CD4-positive, alpha-beta T cell (primary cell): ENCODE measurements around the gene NOS1. TPM values are rescaled to one million over a fixed set of nuclear protein-coding genes. Genes with fewer than 3 reads are reported as not detected.

ENCODE experiments used
- ATAC-seq: fragments of 200-7000 bp; cut with Tn5 transposase; one replicate; pipeline ENCODE4 v1.10.0; 2022; ENCODE audit warnings: mild to moderate bottlenecking; ENCODE audit not compliant: poor library complexity
- CTCF ChIA-PET: fragments of 350-600 bp; sonication (Branson Sonifier 250); formaldehyde crosslinking; loops from one replicate; lab custom pipeline; 2021; ENCODE audit warnings: antibody characterized with exemption, inconsistent platforms; lab: Charles Lee
- POLR2A ChIA-PET: fragments of 350-600 bp; sonication (Branson Sonifier 250); formaldehyde crosslinking; loops from one replicate; lab custom pipeline; 2021; ENCODE audit warnings: antibody characterized with exemption, inconsistent platforms; lab: Charles Lee
- DNase-seq, 14 experiments: peaks; one replicate each; pipeline ENCODE4 v3.0.0-alpha.2; 2013 to 2020; ENCODE audit warnings: mixed read lengths in 2 of 14
- H3K27ac ChIP-seq, 2 donors: one replicate each; pipeline versions ENCODE4 v1.5.1 to v1.7.0; 2013; ENCODE audit warnings: low read length in 2 of 2, low read depth in 1 of 2, mild to moderate bottlenecking in 1 of 2
- H3K27me3 ChIP-seq, 2 experiments: 1 replicate in 1 of 2; 2 replicates in 1 of 2; pipeline versions ENCODE4 v1.6.1 to v1.7.0; 2013; ENCODE audit warnings: low read length in 2 of 2, control low read depth in 1 of 2, mild to moderate bottlenecking in 1 of 2, moderate library complexity in 1 of 2; ENCODE audit not compliant: insufficient read depth in 2 of 2, control insufficient read depth in 1 of 2
- H3K36me3 ChIP-seq: one replicate; pipeline ENCODE4 v1.6.1; 2013; ENCODE audit warnings: low read length, control low read depth; ENCODE audit not compliant: insufficient read depth
- H3K4me1 ChIP-seq: one replicate; pipeline ENCODE4 v1.6.1; 2013; ENCODE audit warnings: low read length, control low read depth; ENCODE audit not compliant: insufficient read depth
- H3K4me3 ChIP-seq: one replicate; pipeline ENCODE4 v1.5.1; 2013; ENCODE audit warnings: mild to moderate bottlenecking, low read length, moderate library complexity
- H3K9me3 ChIP-seq, 2 experiments: 1 replicate in 1 of 2; 2 replicates in 1 of 2; pipeline versions ENCODE4 v1.6.1 to v1.7.0; 2013; ENCODE audit warnings: low read length in 2 of 2, mild to moderate bottlenecking in 2 of 2, control low read depth in 1 of 2, moderate library complexity in 1 of 2; ENCODE audit not compliant: control insufficient read depth in 1 of 2, insufficient read depth in 1 of 2
- H3K27ac Mint-ChIP-seq: one replicate; pipeline ENCODE4 v1.8.0; 2020; ENCODE audit warnings: mixed read lengths
- H3K27me3 Mint-ChIP-seq: one replicate; pipeline ENCODE4 v1.8.0; 2021; ENCODE audit warnings: mixed read lengths
- H3K36me3 Mint-ChIP-seq: one replicate; pipeline ENCODE4 v1.8.0; 2021; ENCODE audit warnings: low read depth, mixed read lengths
- H3K4me1 Mint-ChIP-seq: one replicate; pipeline ENCODE4 v1.8.0; 2021; ENCODE audit warnings: low read depth, mixed read lengths
- H3K4me3 Mint-ChIP-seq: one replicate; pipeline ENCODE4 v1.8.0; 2020; ENCODE audit warnings: mild to moderate bottlenecking, mixed read lengths
- H3K9me3 Mint-ChIP-seq: one replicate; pipeline ENCODE4 v1.8.0; 2020; ENCODE audit warnings: mixed read lengths
- CTCF ChIP-seq: fragments of 200-600 bp; IDR thresholded peaks from one replicate; pipeline ENCODE4 v1.8.0; 2022; ENCODE audit warnings: antibody characterized with exemption, mild to moderate bottlenecking
- intact Hi-C, 2 experiments: fragments of 100-400 bp; cut with DNase I in 1 of 2; cut with micrococcal nuclease in 1 of 2; formaldehyde crosslinking; loops; one replicate each; pipeline versions ENCODE4 v1.15.1 to v1.9.0; 2023 to 2025; cut with DNase I, micrococcal nuclease
- total RNA-seq, 174 experiments: library from RNA in 2 of 174; stranded (reverse) in 2 of 174; gene quantifications; one replicate each; pipeline ENCODE4 v1.2.3 and lab custom pipeline; 2021 to 2026

The NOS1 gene
- total RNA-seq, 2 experiments from 2014 or later, result not detected

DNA sequence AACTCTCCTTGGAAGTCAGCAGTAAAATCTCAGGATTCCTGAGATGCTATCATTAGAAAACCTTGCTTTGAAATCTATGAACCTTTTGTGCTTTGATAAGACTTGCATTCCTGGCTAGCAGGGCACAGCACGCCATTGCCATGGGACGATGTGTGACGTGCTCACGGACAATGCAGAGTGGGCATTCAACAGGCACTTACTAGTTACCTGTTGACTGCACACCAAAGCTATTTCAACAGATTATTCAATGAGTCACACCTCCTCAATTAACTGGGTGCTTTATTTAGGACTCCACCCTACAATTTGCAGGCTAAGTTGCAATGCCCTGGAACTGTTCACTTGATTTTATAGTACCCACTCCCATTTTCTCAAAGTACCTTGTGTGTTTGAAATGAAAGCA, 11.3 kb downstream of the NOS1 start:
- no peaks in the 10 kb centered on the region for H3K27me3 Mint-ChIP-seq
- H3K4me3 Mint-ChIP-seq, result no peak overlapping the region
- no peaks in the 10 kb centered on the region for H3K36me3 Mint-ChIP-seq
- intact Hi-C loops, result no loop called here
- Histone ChIP-seq H3K4me3 (no peak overlapping the region), H3K36me3 (no peaks in the 10 kb centered on the region), H3K27me3 (no peaks in the 10 kb centered on the region), H3K27ac (no peak overlapping the region), H3K9me3 (peaks cover 0 to 5% of the 10 kb centered on the region in 2 experiments), H3K4me1 (no peaks in the 10 kb centered on the region)
- POLR2A ChIA-PET, result no interaction called here
- no peak for TF ChIP-seq CTCF
- CTCF ChIA-PET, result no interaction called here
- DNase-seq (no peak), ATAC-seq (no peak)
- no peaks in the 10 kb centered on the region for H3K4me1 Mint-ChIP-seq
- H3K27ac Mint-ChIP-seq, result no peak overlapping the region
- no peaks in the 10 kb centered on the region for H3K9me3 Mint-ChIP-seq

DNA sequence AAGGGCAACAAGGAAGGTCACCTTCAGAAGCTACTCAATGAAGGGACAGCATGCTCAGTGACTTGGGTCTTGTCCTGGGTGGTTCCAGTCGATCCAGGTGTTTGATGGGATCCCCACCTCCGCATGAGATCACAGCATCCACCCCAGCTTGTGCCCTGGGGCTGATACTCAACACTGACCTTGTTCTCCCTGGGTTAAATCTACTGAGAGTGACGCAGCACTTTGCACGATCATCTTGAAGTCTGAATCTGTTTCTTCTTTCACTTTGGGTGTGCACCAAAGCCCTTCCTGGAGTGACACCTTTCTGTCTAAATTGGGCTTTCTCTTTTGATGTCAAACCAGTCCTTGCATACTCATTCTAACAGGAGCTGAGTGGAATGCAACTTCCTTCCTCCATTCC, 13.8 kb downstream of the NOS1 start:
- Histone ChIP-seq H3K4me1 (no peaks in the 10 kb centered on the region), H3K4me3 (no peak overlapping the region), H3K27me3 (no peaks in the 10 kb centered on the region), H3K36me3 (no peaks in the 10 kb centered on the region), H3K27ac (no peak overlapping the region), H3K9me3 (peaks cover 0 to 5% of the 10 kb centered on the region in 2 experiments)
- H3K9me3 Mint-ChIP-seq, result peaks cover 3% of the 10 kb centered on the region
- peaks cover 3% of the 10 kb centered on the region for H3K27me3 Mint-ChIP-seq
- ChIA-PET POLR2A (no interaction called here), CTCF (no interaction called here)
- no peaks in the 10 kb centered on the region for H3K36me3 Mint-ChIP-seq
- intact Hi-C loops, result no loop called here
- no peak for DNase-seq
- TF ChIP-seq CTCF, result no peak
- no peak for ATAC-seq
- no peaks in the 10 kb centered on the region for H3K4me1 Mint-ChIP-seq
- H3K27ac Mint-ChIP-seq, result no peak overlapping the region
- H3K4me3 Mint-ChIP-seq, result no peak overlapping the region

DNA sequence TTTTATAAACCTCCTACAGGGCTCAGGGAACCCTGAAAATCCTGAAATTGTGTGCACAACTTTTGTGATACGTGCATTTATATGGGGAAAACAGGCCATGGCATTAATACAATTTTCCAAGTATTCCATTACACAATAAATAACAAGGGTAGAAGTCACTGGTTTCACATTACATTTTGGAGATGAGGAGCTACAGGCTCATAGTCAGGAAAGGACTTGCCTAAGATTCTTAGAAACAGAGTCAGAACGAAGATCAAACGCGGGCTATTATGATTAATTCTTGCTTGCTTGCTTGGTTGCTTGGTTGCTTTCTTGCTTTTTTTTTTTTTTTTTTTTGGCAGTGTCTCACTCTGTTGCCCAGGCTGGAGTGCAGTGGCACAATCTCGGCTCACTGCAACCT, 16.7 kb downstream of the NOS1 start:
- Mint-ChIP-seq H3K4me3 (no peak overlapping the region), H3K9me3 (peaks cover 7% of the 10 kb centered on the region), H3K27ac (no peak overlapping the region), H3K4me1 (no peaks in the 10 kb centered on the region), H3K27me3 (peaks cover 12% of the 10 kb centered on the region), H3K36me3 (no peaks in the 10 kb centered on the region)
- intact Hi-C loops, result no loop called here
- Histone ChIP-seq H3K27me3 (no peaks in the 10 kb centered on the region), H3K36me3 (no peaks in the 10 kb centered on the region), H3K4me1 (no peaks in the 10 kb centered on the region), H3K27ac (no peak overlapping the region), H3K9me3 (no peaks in the 10 kb centered on the region), H3K4me3 (no peak overlapping the region)
- ChIA-PET POLR2A (no interaction called here), CTCF (no interaction called here)
- DNase-seq (no peak), ATAC-seq (no peak)
- TF ChIP-seq CTCF, result no peak
